HG02981 (cell line): ENCODE results near the gene ZBTB12.
"Not testable (repeated sequence)": the region's sequence is repeated elsewhere in the genome, so short reads cannot be mapped to it uniquely, and the experiment has no call there.

Source experiments
- ATAC-seq: cut with Tn5 transposase; IDR thresholded peaks from one replicate; pipeline ENCODE4 v1.9.1; 2021; ENCODE audit warnings: mild to moderate bottlenecking, moderate library complexity; ENCODE audit not compliant: unreplicated experiment

The ZBTB12 gene

GRCh38 chr6:31851980-31852718 lies 49.7 kb downstream of the ZBTB12 start:
- not testable (repeated sequence) for ATAC-seq

- ATAC-seq: no peak
Measured at GRCh38 chr6:31851485-31851832, 50.4 kb downstream of the ZBTB12 start.

GRCh38 chr6:31850765-31851484 lies 51.0 kb downstream of the ZBTB12 start:
- no peak for ATAC-seq
